GM19463 (cell line): ENCODE results near the gene ZNF785.
"Not testable (repeated sequence)": the region's sequence is repeated elsewhere in the genome, so short reads cannot be mapped to it uniquely, and the experiment has no call there.

Source experiments
- ATAC-seq: cut with Tn5 transposase; IDR thresholded peaks from one replicate; pipeline ENCODE4 v1.9.1; 2021; ENCODE audit warnings: mild to moderate bottlenecking, moderate library complexity; ENCODE audit not compliant: unreplicated experiment

Gene ZNF785

DNA sequence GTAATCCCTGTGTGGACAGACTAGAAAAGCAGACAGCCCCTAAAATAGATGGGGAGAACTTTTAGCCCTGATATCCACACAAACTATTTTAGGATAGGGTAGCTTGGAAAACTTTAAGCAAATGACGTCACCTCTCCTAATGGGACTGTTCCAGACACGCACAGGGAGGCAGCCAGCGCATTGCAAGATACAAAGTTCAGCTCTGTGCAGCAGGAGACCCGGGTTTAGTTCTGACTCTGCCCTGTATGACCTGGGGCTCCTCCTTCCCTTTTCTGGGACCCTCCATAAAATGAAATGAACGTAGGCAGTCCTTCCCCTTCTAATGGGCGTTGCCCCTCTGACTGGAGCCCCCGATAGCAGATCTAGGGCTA is 18.4 kb upstream of the ZNF785 start:
- ATAC-seq, result no peak

DNA sequence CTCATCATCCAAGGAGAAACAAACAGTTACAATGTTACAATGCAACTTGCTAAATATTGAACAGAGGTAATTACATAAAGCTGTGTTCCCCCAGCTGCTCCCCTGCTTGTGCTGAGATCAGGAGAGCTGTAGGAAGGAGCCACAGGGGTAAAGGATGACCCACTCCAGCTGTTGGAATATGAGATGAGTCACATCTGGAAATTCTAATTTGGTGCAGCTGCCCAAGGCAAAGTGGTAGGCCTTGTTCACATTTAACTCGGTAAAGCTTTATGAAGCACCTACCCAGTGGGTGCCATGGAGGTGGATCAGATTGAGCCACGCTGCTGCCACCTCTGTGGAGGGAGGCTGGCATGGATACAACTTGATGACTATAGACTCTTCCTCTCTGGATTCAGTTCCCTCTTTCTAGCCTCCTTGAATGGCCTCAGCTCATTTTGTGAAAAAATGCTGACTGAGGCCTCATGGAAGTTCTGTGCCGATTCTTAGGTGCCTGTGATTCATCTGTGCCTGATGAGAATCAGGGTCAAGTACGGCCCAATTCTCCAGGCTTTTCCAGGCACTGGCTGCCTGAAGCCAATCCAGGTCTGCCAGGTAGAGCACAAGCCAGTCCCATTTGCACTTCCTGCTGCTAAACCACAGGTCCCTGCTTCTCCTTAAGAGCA is 17.2 kb upstream of the ZNF785 start:
- ATAC-seq, result no peak

DNA sequence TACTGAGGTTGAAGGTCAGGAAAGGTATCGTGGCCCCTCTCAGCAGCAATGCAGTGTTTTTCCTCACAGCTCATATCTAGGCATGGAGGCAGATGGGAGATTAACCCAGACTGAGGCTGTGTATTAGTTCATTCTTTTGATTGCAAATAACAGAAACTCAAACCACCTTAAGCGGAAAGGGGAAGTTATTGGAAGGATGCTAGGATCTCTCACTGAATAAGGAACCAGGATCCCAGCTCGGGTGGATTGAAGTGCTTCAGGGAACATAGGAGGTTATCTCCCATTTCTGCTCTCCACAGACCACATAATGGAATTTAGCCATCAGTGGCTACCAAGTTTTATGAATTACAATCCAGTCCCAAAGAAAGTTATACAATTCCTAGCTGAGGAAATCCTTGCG is 16.5 kb upstream of the ZNF785 start:
- ATAC-seq, result no peak

DNA sequence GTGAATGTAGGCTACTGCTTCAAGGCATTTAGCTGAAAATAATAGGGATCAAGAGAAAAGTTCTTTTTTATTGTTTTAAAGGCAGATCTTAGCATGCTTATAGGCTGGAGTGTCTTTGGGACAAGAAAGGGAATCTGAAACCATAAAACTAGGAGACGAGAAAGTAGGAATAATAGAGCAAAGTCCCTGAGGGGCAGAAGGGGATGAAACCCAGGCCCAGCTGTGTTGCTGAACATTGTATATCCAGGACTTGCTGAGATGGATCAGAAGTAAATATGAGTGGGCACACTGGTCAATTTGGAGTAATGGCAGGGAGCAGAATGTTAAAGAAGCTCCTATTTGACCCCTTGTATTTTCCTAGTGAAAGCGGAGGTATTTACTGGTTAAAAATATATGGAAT is 15.4 kb upstream of the ZNF785 start:
- ATAC-seq, result no peak

DNA sequence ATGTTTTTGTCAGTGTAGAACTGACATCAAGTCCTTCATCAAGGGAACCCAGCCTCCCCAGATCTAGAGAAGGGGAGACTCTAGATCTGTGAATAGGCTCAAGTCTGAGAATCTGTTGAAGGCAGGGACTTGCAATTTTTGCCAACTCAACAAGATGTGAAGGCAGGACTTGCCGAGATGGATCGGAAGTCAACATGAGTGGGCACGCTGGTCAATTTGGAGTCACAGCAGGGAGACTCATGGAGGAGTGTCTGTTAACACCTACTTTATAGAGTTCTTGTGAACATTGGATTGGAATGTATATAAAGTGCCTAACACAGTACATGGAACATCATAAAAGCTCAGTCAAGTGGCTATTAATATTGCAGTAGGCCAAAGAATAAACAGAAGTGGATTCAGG is 14.7 kb upstream of the ZNF785 start:
- no peak for ATAC-seq

- no peak for ATAC-seq
Observed at GRCh38 chr16:30592871-30593270, 7.4 kb upstream of the ZNF785 start.

DNA sequence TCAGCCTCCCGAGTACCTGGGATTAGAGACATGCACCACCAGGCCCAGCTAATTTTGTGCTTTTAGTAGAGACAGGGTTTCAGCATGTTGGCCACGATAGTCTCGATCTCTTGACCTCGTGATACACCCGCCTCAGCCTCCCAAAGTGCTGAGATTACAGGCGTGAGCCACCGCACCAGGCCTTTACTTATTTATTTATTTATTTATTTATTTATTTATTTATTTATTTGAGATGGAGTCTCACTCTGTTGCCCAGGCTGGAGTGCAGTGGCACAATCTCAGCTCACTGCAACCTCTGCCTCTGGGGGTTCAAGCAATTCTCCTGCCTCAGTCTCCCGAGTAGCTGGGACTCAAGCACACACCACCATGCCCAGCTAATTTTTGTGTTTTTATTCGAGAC is 5.4 kb upstream of the ZNF785 start:
- not testable (repeated sequence) for ATAC-seq

DNA sequence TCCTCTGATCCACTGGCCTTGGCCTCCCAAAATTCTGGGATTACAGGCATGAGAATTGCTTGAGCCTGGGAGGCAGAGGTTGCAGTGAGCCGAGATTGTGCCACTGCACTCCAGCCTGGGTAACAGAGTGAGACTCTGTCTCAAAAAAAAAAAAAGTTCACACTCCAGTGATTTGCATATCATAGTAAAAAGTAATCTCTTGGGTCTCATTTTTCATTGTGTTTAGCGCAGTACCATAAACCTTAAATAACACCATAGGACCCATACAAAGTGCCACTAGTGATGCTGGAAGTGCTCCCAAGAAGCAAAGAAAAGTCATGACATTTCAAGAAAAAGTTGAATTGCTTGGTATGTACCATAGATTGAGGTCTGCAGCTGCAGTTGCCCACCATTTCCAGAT is 4.1 kb upstream of the ZNF785 start:
- not testable (repeated sequence) for ATAC-seq

GRCh38 chr16:30588651-30589050 is 3.2 kb upstream of the ZNF785 start:
- no peak for ATAC-seq

DNA sequence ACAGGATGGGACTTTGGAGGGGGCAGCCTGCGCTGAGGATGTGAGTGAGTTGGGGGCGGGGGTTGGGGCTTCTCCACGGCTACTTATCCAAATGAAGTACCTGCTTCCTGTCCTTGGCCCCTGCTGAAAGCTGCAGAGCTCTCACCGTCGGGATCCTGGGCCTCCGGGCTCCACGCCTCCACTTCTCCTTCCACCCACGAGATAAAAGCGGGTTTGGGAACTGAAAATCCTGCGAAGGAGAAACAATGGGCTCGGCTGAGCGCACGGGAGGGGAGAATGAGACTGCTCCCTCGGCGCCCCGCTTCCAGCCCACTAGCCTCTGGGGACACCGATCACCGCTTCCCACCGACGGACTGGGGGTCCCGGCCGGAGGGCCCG is 486 bp downstream of the ZNF785 start:
- peak; percentile 16 for ATAC-seq

- ATAC-seq, result no peak
Observed at GRCh38 chr16:30582611-30583340, 2.7 kb downstream of the ZNF785 start.

- ATAC-seq, result no peak
Observed at GRCh38 chr16:30581457-30581856, 4.0 kb downstream of the ZNF785 start.

- no peak for ATAC-seq
Observed at GRCh38 chr16:30574678-30575077, 10.8 kb downstream of the ZNF785 start.

DNA sequence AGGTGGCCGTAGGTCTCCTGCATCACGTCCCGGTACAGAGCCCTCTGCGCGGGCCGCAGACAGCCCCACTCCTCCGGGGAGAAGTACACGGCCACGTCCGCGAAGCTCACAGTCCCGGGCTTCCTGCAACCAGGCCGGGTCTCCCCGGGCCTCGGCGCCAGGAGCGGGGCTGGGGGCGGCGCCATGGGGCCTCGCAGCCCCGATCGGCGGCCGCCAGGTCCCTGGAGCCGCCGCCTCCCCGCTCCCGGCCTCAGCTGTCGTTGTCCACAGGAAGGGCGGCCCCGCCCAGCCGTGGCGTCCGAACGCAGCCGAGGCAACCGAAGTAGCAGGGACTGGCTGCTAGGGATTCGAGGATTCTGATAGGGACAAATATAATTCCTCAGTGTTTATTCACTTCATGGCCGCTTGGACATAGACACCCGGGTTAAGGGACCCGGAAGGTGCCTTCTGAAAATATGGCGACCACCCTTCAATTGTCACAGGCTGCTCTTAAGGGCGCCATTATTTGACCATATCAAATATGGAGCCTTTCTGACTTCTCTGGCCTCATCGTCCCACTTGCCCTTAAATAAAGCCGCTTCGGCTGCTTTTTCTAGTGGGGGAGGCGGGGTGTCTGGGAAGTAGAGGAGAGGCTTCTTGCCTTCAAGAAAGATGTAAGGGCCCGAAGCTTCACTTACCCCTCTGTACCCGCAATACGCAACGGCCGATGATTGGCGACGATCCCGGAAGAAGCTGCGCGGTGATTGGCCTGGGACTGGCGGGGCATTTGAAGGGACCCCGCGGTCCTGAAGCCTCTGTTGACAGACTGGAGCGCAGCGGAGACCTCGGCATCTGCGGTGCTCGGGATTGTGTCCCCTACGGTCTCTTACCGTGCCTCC is 13.8 kb downstream of the ZNF785 start, which contains the start of gene ZNF688:
Gene ZNF688, minus strand, starts transcription at position 270 of the 878 bp plus-strand sequence. Its CDS starts 85 bp downstream, at position 185.
- ATAC-seq, result peak; percentile 69

- no peak for ATAC-seq
Observed at GRCh38 chr16:30570636-30571444, 14.7 kb downstream of the ZNF785 start.

- ATAC-seq, result no peak
Observed at GRCh38 chr16:30569746-30570635, 15.5 kb downstream of the ZNF785 start.

GRCh38 chr16:30569281-30569680 is 16.2 kb downstream of the ZNF785 start:
- no peak for ATAC-seq

GRCh38 chr16:30567991-30568638 is 17.4 kb downstream of the ZNF785 start:
- ATAC-seq, result peak; percentile 36
